ENCODE measurements around the gene PHKB. TPM values are rescaled to one million over a fixed set of nuclear protein-coding genes. Genes with fewer than 3 reads are reported as not detected.

The PHKB gene
- polyA plus RNA-seq, 4 donors, result 70.5 to 92.9 (median 77.1) TPM

GRCh38 chr16:47611848-47612493, 150.8 kb downstream of the PHKB start:
- DNase-seq (ENCODE audit: low read depth in 4 of 4, low spot score in 2 of 4), result no peak

- no peak for DNase-seq (ENCODE audit: low read depth in 4 of 4, low spot score in 2 of 4)
Measured at GRCh38 chr16:47612711-47613110, 151.6 kb downstream of the PHKB start.

GRCh38 chr16:47613251-47613650, 152.1 kb downstream of the PHKB start:
- DNase-seq (ENCODE audit: low read depth in 4 of 4, low spot score in 2 of 4), result no peak

- no peak for DNase-seq (ENCODE audit: low read depth in 4 of 4, low spot score in 2 of 4)
Measured at GRCh38 chr16:47617732-47618131, 156.6 kb downstream of the PHKB start.

GRCh38 chr16:47622451-47623176, 161.5 kb downstream of the PHKB start:
- no peak for DNase-seq (ENCODE audit: low read depth in 4 of 4, low spot score in 2 of 4)

GRCh38 chr16:47624563-47624962, 163.4 kb downstream of the PHKB start:
- no peak for DNase-seq (ENCODE audit: low read depth in 4 of 4, low spot score in 2 of 4)

- DNase-seq (ENCODE audit: low read depth in 4 of 4, low spot score in 2 of 4), result no peak
Measured at GRCh38 chr16:47625115-47625567, 164.0 kb downstream of the PHKB start.

- no peak for DNase-seq (ENCODE audit: low read depth in 4 of 4, low spot score in 2 of 4)
Measured at GRCh38 chr16:47626246-47626645, 165.1 kb downstream of the PHKB start.

GRCh38 chr16:47627085-47627639, 166.0 kb downstream of the PHKB start:
- no peak for DNase-seq (ENCODE audit: low read depth in 4 of 4, low spot score in 2 of 4)

- no peak for DNase-seq (ENCODE audit: low read depth in 4 of 4, low spot score in 2 of 4)
Measured at GRCh38 chr16:47627721-47628120, 166.6 kb downstream of the PHKB start.

- no peak for DNase-seq (ENCODE audit: low read depth in 4 of 4, low spot score in 2 of 4)
Measured at GRCh38 chr16:47631131-47631530, 170.0 kb downstream of the PHKB start.

GRCh38 chr16:47634126-47634525, 173.0 kb downstream of the PHKB start:
- no peak for DNase-seq (ENCODE audit: low read depth in 4 of 4, low spot score in 2 of 4)

GRCh38 chr16:47634727-47635126, 173.6 kb downstream of the PHKB start:
- DNase-seq (ENCODE audit: low read depth in 4 of 4, low spot score in 2 of 4), result no peak

- no peak for DNase-seq (ENCODE audit: low read depth in 4 of 4, low spot score in 2 of 4)
Measured at GRCh38 chr16:47636501-47637099, 175.5 kb downstream of the PHKB start.

- DNase-seq (ENCODE audit: low read depth in 4 of 4, low spot score in 2 of 4), result no peak
Measured at GRCh38 chr16:47638175-47638574, 177.0 kb downstream of the PHKB start.

GRCh38 chr16:47640661-47641060, 179.5 kb downstream of the PHKB start:
- DNase-seq (ENCODE audit: low read depth in 4 of 4, low spot score in 2 of 4), result no peak

- DNase-seq (ENCODE audit: low read depth in 4 of 4, low spot score in 2 of 4), result no peak
Measured at GRCh38 chr16:47643323-47644000, 182.3 kb downstream of the PHKB start.

GRCh38 chr16:47644166-47644565, 183.0 kb downstream of the PHKB start:
- no peak for DNase-seq (ENCODE audit: low read depth in 4 of 4, low spot score in 2 of 4)

GRCh38 chr16:47644661-47645060, 183.5 kb downstream of the PHKB start:
- DNase-seq (ENCODE audit: low read depth in 4 of 4, low spot score in 2 of 4), result no peak

- no peak for DNase-seq (ENCODE audit: low read depth in 4 of 4, low spot score in 2 of 4)
Measured at GRCh38 chr16:47646914-47647313, 185.8 kb downstream of the PHKB start.

GRCh38 chr16:47657032-47657431, 195.9 kb downstream of the PHKB start:
- DNase-seq (ENCODE audit: low read depth in 4 of 4, low spot score in 2 of 4), result no peak

All from left renal cortex interstitium (tissue), 4 donors.